Peyer's patch (tissue), 4 donors: ENCODE results near the gene MOK.

Experiments used
- CTCF ChIP-seq, 6 experiments: fragments of 450-650 bp in 4 of 6; fragments of 200-600 bp in 2 of 6; sonication (generic) in 1 of 6; IDR thresholded peaks; one replicate each; pipeline ENCODE4 v1.5.1; 2017 to 2019; ENCODE audit warnings: antibody characterized with exemption in 6 of 6, mild to moderate bottlenecking in 3 of 6, moderate library complexity in 1 of 6
- POLR2A ChIP-seq, 2 donors: fragments of 450-650 bp; IDR thresholded peaks; one replicate each; pipeline ENCODE4 v1.5.1; 2017; ENCODE audit warnings: antibody characterized with exemption in 2 of 2, mild to moderate bottlenecking in 2 of 2, moderate library complexity in 2 of 2

- TF ChIP-seq CTCF (IDR thresholded peaks at IDR 0.05) = no peak
- no peak for TF ChIP-seq POLR2A (IDR thresholded peaks at IDR 0.05)
These were observed 16.8 kb downstream of the MOK start for GRCh38 chr14:102288139-102288538.
